IMR-90 (cell line): ENCODE measurements around the gene MEF2A. TPM values are rescaled to one million over a fixed set of nuclear protein-coding genes. Genes with fewer than 3 reads are reported as not detected.

Source experiments
- ATAC-seq: fragments of 200-7000 bp; cut with Tn5 transposase; 2 replicates; pipeline ENCODE4 v1.9.1; 2020; ENCODE audit warnings: low read depth, mild to moderate bottlenecking, moderate library complexity
- BruUV-seq: library from RNA; stranded (reverse); fragments of 400-500 nt; replicated peaks from 2 replicates; lab custom pipeline; 2021; lab: Mats Ljungman, UMichigan
- CTCF ChIA-PET: fragments of 300-600 bp; formaldehyde crosslinking; extraction: SDS; loops from one replicate; lab custom pipeline; 2021; ENCODE audit warnings: antibody characterized with exemption; lab: Yijun Ruan, JAX
- POLR2A ChIA-PET: fragments of 300-600 bp; sonication (Branson Sonifier 250); formaldehyde crosslinking; loops from one replicate; lab custom pipeline; 2022; ENCODE audit warnings: antibody characterized with exemption; ENCODE audit not compliant: unreplicated experiment; lab: Charles Lee
- DNase-seq: peaks from one replicate; pipeline ENCODE4 v3.0.0; 2013
- H2AFZ ChIP-seq: replicated peaks from 2 replicates; pipeline ENCODE3; 2013; ENCODE audit warnings: low read length, mild to moderate bottlenecking; ENCODE audit not compliant: poor library complexity
- H2AK5ac ChIP-seq: 2 replicates; pipeline ENCODE4 v1.6.1; 2013; ENCODE audit warnings: low read depth, low read length, inconsistent platforms
- H2AK9ac ChIP-seq: replicated peaks from 2 replicates; pipeline ENCODE3; 2013; ENCODE audit warnings: mild to moderate bottlenecking, low read depth, low read length, moderate library complexity; ENCODE audit not compliant: poor library complexity
- H2BK120ac ChIP-seq: 2 replicates; pipeline ENCODE4 v1.6.1; 2013; ENCODE audit warnings: low read depth, low read length, inconsistent platforms
- H2BK15ac ChIP-seq: 3 replicates; pipeline ENCODE4 v1.6.1; 2013; ENCODE audit warnings: low read depth, low read length, inconsistent platforms
- H2BK20ac ChIP-seq: 2 replicates; pipeline ENCODE4 v1.6.1; 2013; ENCODE audit warnings: low read depth, mild to moderate bottlenecking, inconsistent platforms, low read length, moderate library complexity
- H2BK5ac ChIP-seq: 2 replicates; pipeline ENCODE4 v1.6.1; 2013; ENCODE audit warnings: mild to moderate bottlenecking, low read depth, low read length, inconsistent platforms; ENCODE audit not compliant: poor library complexity, severe bottlenecking
- H3K14ac ChIP-seq: replicated peaks from 2 replicates; pipeline ENCODE4 v1.6.1; 2013; ENCODE audit warnings: low read depth, low read length, inconsistent platforms
- H3K18ac ChIP-seq: 2 replicates; pipeline ENCODE4 v1.6.1; 2013; ENCODE audit warnings: low read depth, low read length, control low read depth
- H3K23ac ChIP-seq: 2 replicates; pipeline ENCODE4 v1.6.1; 2013; ENCODE audit warnings: low read depth, low read length, inconsistent platforms
- H3K27ac ChIP-seq: 2 replicates; pipeline ENCODE4 v1.5.1; 2013; ENCODE audit warnings: mild to moderate bottlenecking, control low read depth, low read length; ENCODE audit not compliant: insufficient read depth
- H3K27me3 ChIP-seq: 2 replicates; pipeline ENCODE4 v1.6.1; 2013; ENCODE audit warnings: low read length; ENCODE audit not compliant: control insufficient read depth, insufficient read depth
- H3K36me3 ChIP-seq: 2 replicates; pipeline ENCODE4 v1.6.1; 2013; ENCODE audit warnings: low read length, mixed read lengths; ENCODE audit not compliant: control insufficient read depth, insufficient read depth
- H3K4ac ChIP-seq: 2 replicates; pipeline ENCODE4 v1.6.1; 2013; ENCODE audit warnings: low read depth, low read length, inconsistent platforms
- H3K4me1 ChIP-seq: 2 replicates; pipeline ENCODE4 v1.6.1; 2013; ENCODE audit warnings: low read length, mixed read lengths; ENCODE audit not compliant: control insufficient read depth, insufficient read depth
- H3K4me2 ChIP-seq: 2 replicates; pipeline ENCODE4 v1.6.1; 2013; ENCODE audit warnings: low read depth, mild to moderate bottlenecking, control low read depth, low read length, moderate library complexity
- H3K4me3 ChIP-seq: 2 replicates; pipeline ENCODE4 v1.5.1; 2013; ENCODE audit warnings: low read depth, mild to moderate bottlenecking, control low read depth, low read length, moderate library complexity; ENCODE audit not compliant: insufficient read depth
- H3K56ac ChIP-seq: 2 replicates; pipeline ENCODE4 v1.6.1; 2013; ENCODE audit warnings: low read length, inconsistent platforms; ENCODE audit not compliant: insufficient read depth; ENCODE audit errors: extremely low read depth
- H3K79me1 ChIP-seq, 2 experiments: 2 replicates each; pipeline ENCODE4 v1.6.1; 2013; ENCODE audit warnings: low read length in 2 of 2, inconsistent platforms in 1 of 2, low read depth in 1 of 2
- H3K9ac ChIP-seq: 2 replicates; pipeline ENCODE4 v1.6.1; 2013; ENCODE audit warnings: low read depth, low read length, control low read depth
- H3K9me1 ChIP-seq: 2 replicates; pipeline ENCODE4 v1.6.1; 2013; ENCODE audit warnings: low read length, inconsistent platforms; ENCODE audit not compliant: insufficient read depth
- H3K9me3 ChIP-seq: 2 replicates; pipeline ENCODE4 v1.6.1; 2013; ENCODE audit warnings: low read length; ENCODE audit not compliant: control insufficient read depth, insufficient read depth
- H4K20me1 ChIP-seq: 2 replicates; pipeline ENCODE4 v1.6.1; 2013; ENCODE audit warnings: low read length, inconsistent platforms; ENCODE audit not compliant: insufficient read depth
- H4K5ac ChIP-seq: 2 replicates; pipeline ENCODE4 v1.6.1; 2013; ENCODE audit warnings: mild to moderate bottlenecking, low read depth, low read length, control low read depth
- H4K8ac ChIP-seq, 2 experiments: 2 replicates each; pipeline ENCODE4 v1.6.1; 2013; ENCODE audit warnings: low read depth in 2 of 2, low read length in 2 of 2, control low read depth in 1 of 2, inconsistent platforms in 1 of 2
- H4K91ac ChIP-seq: 2 replicates; pipeline ENCODE4 v1.6.1; 2013; ENCODE audit warnings: low read depth, low read length, inconsistent platforms; ENCODE audit not compliant: insufficient read depth
- FOS ChIP-seq: fragments of 150-350 bp; IDR thresholded peaks from 2 replicates; pipeline ENCODE4 v1.6.1; 2016; ENCODE audit warnings: low read depth, low read length
- MAZ ChIP-seq: IDR thresholded peaks from 2 replicates; pipeline ENCODE4 v1.6.1; 2012; ENCODE audit warnings: low read depth, mild to moderate bottlenecking, low read length, improper control_type of control experiment, moderate library complexity, borderline replicate concordance
- MXI1 ChIP-seq: IDR thresholded peaks from 2 replicates; pipeline ENCODE4 v1.6.1; 2012; ENCODE audit warnings: low read depth, mild to moderate bottlenecking, low read length, moderate library complexity, borderline replicate concordance
- POLR2A ChIP-seq: IDR thresholded peaks from 2 replicates; pipeline ENCODE4 v1.6.1; 2012; ENCODE audit warnings: mild to moderate bottlenecking, low read depth, low read length
- WGBS, 2 experiments: methylation state at CpG; one replicate each; pipeline versions ENCODE4 v1.1.5 to v1.1.7; 2013; ENCODE audit warnings: missing lambda C conversion rate in 2 of 2; ENCODE audit not compliant: insufficient read length in 1 of 2; ENCODE audit errors: extremely low coverage in 2 of 2; 5-methylcytosine and 5-hydroxymethylcytosine counted together
- dilution Hi-C: fragments of 300-500 bp; cut with HindIII; formaldehyde crosslinking; loops from one replicate; pipeline ENCODE4 v1.14.3; 2018; ENCODE audit warnings: low sequenced_read_pairs; ENCODE audit not compliant: unreplicated experiment
- in situ Hi-C: fragments of 300-500 bp; cut with MboI; formaldehyde crosslinking; loops from 3 replicates; pipeline ENCODE4 v1.14.3; 2019; ENCODE audit warnings: low sequenced_read_pairs, inconsistent platforms, mixed read lengths
- intact Hi-C: fragments of 100-400 bp; cut with micrococcal nuclease; formaldehyde crosslinking; loops from 2 replicates; pipeline ENCODE4 v1.10.0; 2022
- polyA plus RNA-seq, 3 experiments: library from polyadenylated mRNA; depleted of rRNA; stranded (reverse); fragments of >200 nt; gene quantifications; 2 replicates each; pipeline ENCODE4 v1.2.3, GENCODE V29; 2012; ENCODE audit warnings: low replicate concordance in 1 of 3
- total RNA-seq: library from RNA; depleted of rRNA; stranded (reverse); fragments of >200 nt; gene quantifications from 2 replicates; pipeline ENCODE4 v1.2.3, GENCODE V29; 2012
- TF ChIP-seq, protein P1 (sequence below): fragments of 150-350 bp; IDR thresholded peaks from 2 replicates; pipeline ENCODE4 v1.6.1; 2016; ENCODE audit warnings: low read depth, mild to moderate bottlenecking, low read length, moderate library complexity, borderline replicate concordance

The MEF2A gene
- total and polyA plus RNA-seq, 2 of the 4 experiments (the other 2 are of a cell fraction), result 16.1 to 16.7 TPM

DNA sequence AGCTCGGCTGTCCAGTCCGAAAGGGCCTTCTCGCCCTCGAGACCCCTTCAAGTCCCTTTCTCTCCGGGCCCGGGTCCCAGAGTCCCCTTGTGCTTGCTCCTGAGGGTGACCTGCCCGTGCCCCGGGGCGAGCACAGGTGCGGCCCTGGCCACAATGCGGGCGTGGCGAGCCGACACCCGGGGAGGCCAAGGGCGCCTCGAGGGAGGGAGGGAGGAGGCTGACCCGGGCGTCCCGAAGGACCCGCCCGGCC lies 810 bp upstream of the MEF2A start (continued):
- TF ChIP-seq MAZ, result no peak
- TF ChIP-seq, protein P1, sequence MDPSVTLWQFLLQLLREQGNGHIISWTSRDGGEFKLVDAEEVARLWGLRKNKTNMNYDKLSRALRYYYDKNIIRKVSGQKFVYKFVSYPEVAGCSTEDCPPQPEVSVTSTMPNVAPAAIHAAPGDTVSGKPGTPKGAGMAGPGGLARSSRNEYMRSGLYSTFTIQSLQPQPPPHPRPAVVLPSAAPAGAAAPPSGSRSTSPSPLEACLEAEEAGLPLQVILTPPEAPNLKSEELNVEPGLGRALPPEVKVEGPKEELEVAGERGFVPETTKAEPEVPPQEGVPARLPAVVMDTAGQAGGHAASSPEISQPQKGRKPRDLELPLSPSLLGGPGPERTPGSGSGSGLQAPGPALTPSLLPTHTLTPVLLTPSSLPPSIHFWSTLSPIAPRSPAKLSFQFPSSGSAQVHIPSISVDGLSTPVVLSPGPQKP, result no peak

DNA sequence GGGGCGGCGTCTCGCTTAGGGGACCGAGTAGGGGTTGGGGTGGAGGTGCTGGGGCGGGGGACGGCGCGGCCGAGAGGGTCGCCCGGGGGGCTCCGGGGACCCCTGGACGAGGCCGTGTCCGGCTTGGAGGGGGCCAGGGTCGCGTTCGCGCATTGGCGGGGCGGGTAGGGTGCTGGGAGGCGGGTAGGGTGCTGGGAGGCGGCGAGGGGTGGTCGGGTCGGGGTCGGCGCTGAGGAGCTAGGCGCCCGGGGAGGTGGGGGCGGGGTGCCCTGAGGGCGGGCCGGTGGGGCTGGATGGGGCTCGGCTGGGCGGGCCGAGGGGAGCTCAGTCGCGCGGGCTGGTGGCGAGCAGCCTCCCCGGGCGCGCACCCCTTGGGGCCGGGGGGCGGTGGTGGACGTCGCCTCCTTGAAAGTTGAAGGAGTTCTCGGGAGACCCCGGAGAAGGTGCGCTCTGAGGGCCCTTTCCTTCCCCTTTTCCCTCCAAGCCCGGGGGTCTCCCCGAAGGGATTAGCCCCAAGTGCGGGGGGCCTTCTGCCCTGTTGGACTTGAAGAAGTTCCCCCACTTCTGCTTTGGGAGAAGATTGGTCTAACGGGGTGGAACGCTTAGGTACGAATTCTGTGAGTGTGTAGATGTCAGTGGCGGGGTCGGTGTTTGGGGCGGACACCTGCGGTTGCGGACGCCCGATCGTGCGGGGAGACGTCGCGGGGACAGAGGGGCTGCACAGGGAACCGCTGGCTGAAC lies 543 bp downstream of the MEF2A start:
- ChIA-PET CTCF (interaction anchor here (0.8 to 1.8 kb wide), 3 partner anchors 137 to 142 kb away, joined by 3 to 11 read pairs (median 3); no protein-coding TSS in a partner anchor), POLR2A (interaction anchor here (0.9 kb wide), 1 partner anchor 62 kb away, joined by 3 read pairs; no protein-coding TSS in a partner anchor)
- H2AFZ ChIP-seq, result peak overlapping the region; percentile 99
- intact Hi-C loops, result loop anchor here (2.0 to 5.0 kb wide), 5 partner anchors 112 to 280 kb away; no protein-coding TSS in a partner anchor
- dilution Hi-C loops, result no loop called here
- peak overlapping the region; percentile 78 for H2BK5ac ChIP-seq
- DNase-seq (no peak), ATAC-seq (no peak)
- H3K18ac ChIP-seq, result peak overlapping the region; percentile 83
- in situ Hi-C loops, result no loop called here
- H4K5ac ChIP-seq, result peak overlapping the region; percentile 39
- H3K27ac ChIP-seq, result peak overlapping the region; percentile 68
- H3K56ac ChIP-seq, result peak overlapping the region; percentile 74
- peak overlapping the region; percentile 90 for H3K14ac ChIP-seq
- peaks cover 26% of the 10 kb centered on the region; the same call in 1 of the 2 replicates for H4K20me1 ChIP-seq
- H3K27me3 ChIP-seq, result peaks cover 4% of the 10 kb centered on the region; the same call in 1 of the 2 replicates
- 0% methylated on average over 13 of the region's 69 CpGs; no CpG with 5 or more reads in 1 of the 2 experiments for WGBS, 2 experiments
- peak overlapping the region; percentile 100 for H3K4me2 ChIP-seq
- H3K79me1 ChIP-seq, result peaks cover 9 to 35% of the 10 kb centered on the region in 2 experiments; a peak in 3 of 4 replicates
- H2AK9ac ChIP-seq, result peak overlapping the region; percentile 93
- H3K36me3 ChIP-seq, result no peaks in the 10 kb centered on the region
- H2BK20ac ChIP-seq, result no peak overlapping the region
- H3K9me3 ChIP-seq, result no peaks in the 10 kb centered on the region
- no TSS peak for BruUV-seq
- peak overlapping the region; percentile 30; the same call in 1 of the 2 replicates for H2AK5ac ChIP-seq
- peak overlapping the region; percentile 60 for H3K4ac ChIP-seq
- H4K8ac ChIP-seq, result 0 out of 4 replicates have a peak overlapping the region, but pooled peaks of 1 of the 2 experiments have one; percentile 48
- H2BK120ac ChIP-seq, result no peak overlapping the region
- H3K23ac ChIP-seq, result peak overlapping the region; percentile 79
- H3K4me1 ChIP-seq, result peaks cover 4% of the 10 kb centered on the region
- peak overlapping the region; percentile 93 for H3K9ac ChIP-seq
- no peak overlapping the region for H2BK15ac ChIP-seq
- TF ChIP-seq POLR2A, result no peak
- TF ChIP-seq MXI1, result 0 out of 2 replicates have a peak, but pooled peaks have one; percentile 1
- TF ChIP-seq, protein P1, result no peak
- no peak for TF ChIP-seq FOS
- H3K9me1 ChIP-seq, result peaks cover 6% of the 10 kb centered on the region
- peak overlapping the region; percentile 75 for H3K4me3 ChIP-seq
- no peak overlapping the region for H4K91ac ChIP-seq
